Measurements from ENCODE around the gene MRGPRE.

Gene MRGPRE

DNA sequence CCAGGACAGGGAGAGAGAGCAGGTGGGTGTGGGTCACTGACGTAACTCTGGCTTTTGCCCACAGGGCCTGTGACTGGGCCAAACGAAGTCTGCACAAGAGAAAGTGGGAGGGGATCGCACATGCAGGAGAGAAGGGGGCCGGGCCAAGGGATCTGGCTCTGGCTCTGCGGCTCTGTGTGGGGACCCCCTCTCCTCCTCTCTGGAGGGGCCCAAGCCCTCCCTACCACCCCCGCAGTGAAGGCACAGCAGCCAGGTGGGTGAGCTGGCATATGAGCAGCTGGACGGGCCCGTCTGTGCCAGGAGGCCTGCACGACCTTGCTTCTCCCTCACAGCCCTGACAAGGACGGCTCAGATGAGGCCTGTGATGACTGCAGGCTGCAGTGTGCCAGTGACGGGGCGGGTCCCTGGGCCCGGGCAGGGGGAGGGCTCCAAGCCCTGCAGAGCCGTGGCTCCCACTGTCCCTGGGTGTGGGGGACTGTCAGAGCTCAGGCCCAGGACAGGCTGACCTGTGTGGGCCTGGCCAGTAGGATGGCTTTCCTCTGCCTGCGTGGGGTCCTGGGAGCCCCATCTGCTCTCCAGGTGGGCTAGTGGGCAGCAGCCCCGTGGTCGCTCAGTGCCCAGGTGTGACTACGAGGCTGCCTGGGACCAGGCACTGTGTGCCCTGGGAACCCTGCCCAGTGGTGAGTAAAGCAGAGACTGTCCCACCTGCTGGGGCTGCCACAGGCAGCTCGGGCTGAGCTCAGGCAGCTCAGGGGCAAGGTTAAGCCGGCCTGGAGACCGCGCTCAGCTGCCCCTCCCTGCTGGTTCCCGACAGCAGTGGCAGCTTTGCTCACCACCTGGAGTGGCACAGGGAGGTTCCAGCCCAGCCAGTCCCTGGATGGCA lies 35.8 kb downstream of the MRGPRE start:
- no peak for DNase-seq (ENCODE audit: low read depth)

DNA sequence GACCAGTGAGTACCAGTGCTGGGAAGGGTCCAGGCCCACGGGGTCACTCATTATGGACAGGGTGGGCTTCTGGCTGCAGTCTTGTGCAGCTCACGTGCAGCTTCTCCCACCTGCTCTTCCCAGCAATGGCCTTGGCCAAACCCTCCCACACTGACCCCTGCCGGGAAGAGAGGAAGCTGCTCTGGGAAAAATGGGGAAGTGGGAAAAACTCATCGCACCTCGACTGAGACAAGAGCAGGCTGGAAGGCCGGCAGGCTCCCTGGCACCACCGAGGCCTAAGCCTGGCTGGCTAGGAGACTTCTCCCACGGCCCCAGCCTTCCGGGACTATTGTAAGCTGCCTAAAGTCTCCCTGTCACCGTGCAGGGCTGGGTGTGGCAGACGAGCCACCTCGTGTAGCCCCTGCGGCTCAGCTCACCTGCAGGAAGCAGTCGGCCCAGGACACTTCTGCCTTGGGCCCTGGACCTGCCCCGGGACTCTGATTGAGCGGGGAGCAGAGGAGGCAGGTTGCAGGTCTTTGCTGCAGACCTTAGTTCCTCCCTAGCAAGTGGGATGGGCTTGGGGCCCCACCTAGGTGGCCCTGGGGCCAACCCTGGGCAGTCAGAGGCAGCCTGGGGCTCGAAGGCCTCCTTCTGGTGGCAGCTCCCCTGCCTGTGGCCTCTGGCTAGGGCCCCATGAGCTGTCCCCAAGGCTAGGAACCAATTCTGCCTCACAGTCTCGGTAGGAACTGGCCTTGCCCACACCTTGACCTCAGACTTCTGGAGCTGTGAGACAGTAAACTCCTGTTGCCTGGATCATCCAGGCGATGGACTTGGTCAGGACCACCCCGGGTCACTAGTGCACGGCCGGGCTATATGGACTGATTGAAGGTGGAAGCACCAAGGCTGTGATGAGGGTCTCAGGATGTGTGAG lies 36.7 kb downstream of the MRGPRE start:
- DNase-seq (ENCODE audit: low read depth) = no peak

DNA sequence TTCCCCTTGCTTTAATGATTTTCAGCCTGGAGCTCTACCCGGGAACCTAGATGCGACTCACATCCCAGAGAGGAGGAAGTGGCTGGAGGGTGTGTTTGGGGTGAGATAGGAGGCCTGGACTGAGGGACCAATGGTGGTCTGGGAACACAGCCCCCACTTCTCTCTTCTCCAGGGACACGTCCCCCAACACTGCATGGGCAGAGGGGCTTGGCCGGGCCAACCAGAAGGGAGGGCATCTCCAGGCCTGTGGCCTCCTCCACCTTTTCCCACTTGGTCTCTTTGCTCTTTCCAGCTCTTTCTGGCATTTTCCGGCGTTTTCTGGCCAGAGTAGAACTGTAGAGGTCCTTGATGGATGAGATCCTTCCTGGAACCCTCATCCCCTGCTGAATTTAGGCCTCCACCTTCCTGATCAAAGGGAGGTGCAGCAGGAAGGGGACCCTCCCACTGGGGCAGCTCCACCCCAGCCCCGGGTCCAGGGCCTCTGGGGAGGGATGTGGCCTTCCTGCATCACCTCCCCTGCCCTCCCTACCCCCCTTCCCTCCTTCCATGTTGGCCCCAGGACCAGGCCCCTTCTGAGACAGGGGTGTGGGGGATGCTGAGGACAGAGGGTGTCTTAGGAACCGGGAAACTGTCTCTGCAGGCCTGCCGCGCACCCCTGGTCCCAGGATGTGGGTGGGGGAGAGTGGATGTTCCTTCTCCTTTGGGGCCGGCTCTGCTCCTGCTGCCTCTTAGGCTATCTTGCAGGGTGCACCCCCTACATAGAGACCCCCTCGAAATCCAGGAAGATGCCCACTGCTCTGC lies 38.0 kb downstream of the MRGPRE start:
- no peak for DNase-seq (ENCODE audit: low read depth)

DNA sequence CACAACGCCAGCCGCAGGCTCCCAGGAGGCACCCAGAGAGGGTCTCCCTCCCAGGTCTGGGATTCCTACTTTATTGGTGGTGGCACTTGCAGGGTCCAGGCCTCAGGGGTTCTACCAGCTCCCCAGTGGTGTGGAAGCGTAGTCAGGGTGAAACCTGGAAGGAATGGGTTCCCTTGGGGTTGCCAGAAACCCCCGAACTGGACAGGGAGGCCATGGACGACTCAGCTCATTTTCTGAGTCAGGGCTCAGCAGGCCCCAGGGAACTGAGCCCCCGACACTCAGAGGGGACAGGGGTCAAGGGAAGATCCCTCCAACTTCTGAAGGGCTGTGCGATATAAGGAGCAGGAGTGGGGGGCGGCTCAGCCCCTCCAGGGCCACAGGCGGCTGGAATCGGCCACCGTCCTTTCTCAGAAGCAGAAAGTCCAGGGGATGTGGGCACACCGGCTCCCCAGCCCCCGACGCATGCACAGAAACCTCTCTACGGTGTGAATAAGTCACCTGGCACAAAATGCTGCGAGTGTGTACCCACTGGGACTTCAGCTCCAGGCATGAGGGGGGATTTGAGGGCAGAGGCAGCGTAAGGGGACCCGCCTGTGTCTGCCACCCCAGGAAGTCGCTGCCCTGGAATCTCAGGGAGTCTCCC lies 38.7 kb downstream of the MRGPRE start:
- no peak for DNase-seq (ENCODE audit: low read depth)

DNA sequence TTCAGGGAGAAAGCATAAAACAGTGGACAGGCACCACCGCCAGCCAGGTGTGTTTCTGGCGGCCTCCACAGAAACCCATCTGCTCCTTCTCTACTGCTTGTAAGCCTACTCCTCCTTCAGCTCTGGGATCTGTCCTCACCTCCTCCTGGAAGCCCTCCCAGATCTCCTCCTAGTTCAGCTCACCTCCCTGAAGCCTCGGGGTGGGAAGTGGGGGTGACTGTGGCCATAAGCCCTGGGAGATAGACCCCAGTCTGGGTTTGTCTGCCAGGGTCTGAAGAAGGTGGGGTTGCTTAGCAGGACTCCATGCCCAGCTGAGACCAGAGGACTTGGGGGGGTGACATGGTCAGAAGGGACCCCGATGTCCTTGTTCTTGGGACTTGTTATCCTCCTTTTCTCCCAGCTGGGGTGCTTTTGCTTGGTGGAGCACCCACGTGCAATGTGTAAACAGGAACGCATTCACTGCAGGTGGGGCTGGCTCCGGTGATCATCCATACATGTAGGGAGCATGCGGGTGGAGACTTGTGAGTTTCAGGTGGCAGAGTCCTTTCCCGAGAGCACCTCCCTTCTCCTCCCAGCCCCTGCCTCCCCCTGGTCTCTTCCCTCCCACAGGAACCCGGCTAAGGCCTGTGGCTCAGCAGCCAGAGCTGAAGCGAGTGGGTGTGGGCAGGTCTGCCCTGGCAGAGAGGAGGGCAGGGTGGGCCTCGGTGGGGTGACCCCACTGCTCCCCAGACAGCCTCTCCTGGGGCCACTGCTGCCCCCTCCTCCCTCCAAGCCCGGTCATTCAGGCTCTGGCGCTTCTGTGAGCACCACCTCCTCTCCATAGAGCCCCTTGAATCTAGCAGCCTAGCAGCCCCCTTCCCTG lies 39.5 kb downstream of the MRGPRE start:
- DNase-seq (ENCODE audit: low read depth) = no peak

DNA sequence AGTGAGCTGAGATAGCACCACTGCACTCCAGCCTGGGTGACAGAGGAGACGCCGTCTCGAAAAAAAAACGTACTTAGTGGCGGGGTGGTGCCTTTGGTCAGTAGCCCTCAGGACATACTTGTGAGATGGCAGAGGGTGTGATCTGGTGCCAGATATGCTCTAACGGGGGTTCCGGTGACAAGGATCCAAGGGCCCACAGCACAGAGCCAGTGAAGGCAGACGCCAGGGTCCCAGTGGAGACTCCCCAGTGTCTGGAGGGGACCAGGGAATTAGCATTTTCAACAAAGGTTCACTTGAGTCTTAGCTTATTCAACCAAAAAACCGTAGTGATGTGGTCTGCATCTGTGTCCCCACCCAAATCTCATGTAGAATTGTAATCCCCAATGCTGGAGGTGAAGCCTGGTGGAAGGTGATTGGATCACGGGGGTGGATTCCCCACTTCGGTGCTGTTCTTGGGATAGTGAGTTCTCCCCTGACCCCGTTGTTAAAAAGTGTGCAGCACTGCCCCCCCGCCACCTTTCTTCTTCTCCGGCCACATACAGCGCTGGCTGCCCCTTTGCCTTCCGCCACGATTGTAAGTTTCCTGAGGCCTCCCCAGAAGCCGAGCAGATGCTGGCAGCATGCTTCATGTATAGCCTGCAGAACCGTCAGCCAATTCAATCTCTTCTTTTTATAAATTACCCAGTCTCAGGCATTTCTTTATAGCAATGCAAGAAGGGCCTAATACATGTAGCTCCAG lies 40.5 kb downstream of the MRGPRE start:
- no peak for DNase-seq (ENCODE audit: low read depth)

DNA sequence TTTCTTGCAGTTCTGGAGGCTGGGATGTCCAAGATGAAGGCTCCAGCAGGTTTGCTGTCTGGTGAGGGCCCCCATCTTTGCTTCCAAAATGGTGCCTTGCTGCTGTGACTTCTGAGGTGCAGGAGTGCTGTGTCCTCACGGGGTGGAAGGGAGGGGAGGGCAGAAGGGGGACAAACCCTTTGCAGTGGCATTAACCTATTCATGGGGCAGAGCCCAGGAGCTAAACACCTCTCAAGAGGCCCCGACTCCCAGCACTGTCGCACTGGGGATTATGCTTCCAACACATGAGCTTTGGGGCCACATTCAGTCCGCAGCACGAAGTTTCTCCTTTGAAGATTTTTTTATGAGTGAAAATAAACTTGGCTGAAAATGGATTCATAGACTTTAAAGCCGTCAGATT lies 41.6 kb downstream of the MRGPRE start:
- DNase-seq (ENCODE audit: low read depth) = no peak

DNA sequence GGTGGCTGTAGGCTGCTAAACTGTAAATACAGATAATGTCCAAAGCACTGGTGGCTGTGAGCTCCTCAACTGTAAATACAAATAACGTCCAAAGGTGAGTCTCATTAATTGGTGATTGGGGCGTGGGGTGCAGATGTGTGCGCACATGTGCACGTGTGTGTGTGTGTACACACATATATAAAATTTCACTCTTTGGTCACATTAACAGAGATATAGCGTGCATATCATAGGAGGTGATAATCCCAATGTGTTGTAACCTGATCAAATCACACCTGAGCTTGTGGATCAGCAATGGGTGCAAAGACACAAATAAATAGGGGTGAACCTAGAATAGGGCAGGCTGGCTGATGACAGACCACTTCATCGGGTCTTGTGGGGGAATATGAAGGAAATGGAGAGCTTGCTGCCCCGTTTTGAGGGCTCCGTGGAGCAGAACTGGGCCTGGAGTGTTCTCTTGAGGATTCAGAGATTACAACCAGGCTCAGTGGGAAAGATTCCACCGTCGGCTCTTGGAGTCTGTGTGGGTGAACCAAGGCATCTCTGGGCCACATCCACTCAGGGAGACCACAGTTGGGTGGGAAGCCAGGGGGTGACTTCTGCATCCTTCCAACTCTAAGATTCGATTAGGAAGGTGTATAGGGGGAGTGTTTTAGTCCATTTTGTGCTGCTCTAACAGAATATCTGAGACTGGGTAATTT lies 42.2 kb downstream of the MRGPRE start:
- DNase-seq (ENCODE audit: low read depth) = no peak

DNA sequence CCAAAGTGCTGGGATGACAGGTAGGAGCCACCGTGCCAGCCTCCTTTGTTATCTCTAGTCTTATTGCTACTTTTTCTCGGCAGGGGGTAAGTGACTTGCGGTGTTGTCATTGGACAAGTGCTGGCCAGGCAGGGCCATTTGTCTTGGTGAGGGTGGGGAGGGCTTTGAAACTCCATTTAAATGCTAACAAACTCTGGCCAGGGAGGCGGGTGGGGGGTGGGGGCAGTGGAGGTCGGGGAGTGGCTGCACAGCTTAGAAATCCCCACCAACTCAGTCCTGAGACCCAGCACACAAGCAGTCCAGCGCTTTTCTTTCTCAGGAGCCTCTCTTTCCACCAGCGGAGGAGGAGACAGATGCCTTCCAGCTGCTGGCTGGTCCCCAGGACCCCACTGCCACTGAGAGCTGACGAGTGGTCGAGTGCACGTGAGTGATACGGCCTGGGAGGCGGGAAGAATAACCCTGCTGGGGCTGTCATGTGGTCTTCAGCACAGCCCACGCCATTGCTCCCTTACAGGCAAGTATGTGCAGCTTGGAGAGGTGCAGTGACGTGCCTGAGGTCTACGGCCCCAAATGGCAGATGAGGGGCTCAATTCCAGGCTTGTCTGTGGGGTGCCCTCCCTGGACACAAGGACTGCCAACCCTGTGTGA lies 42.9 kb downstream of the MRGPRE start:
- DNase-seq (ENCODE audit: low read depth) = no peak

DNA sequence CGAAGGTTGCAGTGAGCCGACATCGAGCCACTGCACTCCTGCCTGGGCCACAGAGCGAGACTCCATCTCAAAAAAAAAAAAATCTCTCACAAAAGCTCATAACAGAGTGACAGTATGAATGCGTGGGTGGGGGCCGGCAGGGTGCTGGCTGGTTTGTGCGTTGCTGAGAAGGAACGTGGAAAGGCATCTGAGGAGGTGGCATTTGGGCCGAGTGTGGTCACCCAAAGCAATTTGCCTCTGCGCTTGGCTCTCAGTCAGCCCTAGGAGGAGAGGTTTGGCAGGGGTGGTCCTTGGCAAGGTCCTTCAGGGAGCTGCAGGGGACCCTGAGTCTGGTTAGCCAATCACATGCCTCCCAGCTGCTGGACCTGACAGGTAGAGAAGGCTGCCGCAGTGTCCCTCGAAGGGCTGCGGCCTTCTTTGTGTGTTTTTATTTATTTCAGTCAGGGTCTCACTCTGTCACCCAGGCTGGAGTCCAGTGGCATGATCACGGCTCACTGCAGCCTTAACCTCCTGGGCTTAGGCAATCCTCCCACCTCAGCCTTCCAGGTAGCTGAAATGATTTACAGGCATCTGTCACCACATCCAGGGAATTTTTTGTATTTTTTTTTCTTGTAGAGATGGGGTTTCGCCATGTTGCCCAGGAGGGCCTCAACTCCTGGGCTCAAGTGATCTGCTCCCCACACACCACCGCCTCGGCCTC lies 43.6 kb downstream of the MRGPRE start:
- DNase-seq (ENCODE audit: low read depth) = no peak

DNA sequence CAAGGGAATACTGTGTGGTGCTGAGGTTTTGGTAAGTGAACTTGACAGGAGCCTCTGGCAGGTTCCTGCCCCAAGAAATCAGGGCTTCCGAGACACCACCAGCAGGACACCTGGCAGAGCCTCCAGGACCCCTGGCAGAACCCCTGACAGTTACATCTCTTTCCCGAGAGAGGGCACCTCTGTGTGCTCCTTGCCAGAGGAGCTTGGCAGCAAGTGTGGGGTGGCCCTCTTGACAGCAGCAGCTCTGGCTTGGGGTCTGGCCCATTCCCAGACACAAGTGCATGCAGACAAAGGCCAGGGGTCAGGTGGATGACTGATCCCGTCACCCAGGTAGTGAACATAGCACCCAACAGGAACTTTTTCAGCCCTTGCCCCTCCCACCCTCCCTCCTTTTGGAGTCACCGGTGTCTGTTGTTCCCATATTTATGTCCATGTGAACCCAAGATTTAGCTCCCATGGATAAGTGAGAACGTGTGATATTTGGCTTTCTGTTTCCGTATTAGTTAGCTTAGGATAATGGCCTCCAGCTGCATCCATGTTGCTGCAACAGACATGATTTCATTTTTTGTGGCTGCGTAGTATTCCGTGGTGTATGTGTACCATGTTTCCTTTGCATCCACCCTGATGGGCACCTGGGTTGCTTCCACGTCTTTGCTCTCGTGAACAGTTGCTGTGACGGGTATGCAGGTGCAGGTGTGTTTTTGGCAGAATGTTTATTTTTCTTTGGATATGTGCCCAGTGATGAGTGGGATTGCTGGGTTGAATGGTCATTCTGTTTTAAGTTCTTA lies 45.9 kb downstream of the MRGPRE start:
- no peak for DNase-seq (ENCODE audit: low read depth)

DNA sequence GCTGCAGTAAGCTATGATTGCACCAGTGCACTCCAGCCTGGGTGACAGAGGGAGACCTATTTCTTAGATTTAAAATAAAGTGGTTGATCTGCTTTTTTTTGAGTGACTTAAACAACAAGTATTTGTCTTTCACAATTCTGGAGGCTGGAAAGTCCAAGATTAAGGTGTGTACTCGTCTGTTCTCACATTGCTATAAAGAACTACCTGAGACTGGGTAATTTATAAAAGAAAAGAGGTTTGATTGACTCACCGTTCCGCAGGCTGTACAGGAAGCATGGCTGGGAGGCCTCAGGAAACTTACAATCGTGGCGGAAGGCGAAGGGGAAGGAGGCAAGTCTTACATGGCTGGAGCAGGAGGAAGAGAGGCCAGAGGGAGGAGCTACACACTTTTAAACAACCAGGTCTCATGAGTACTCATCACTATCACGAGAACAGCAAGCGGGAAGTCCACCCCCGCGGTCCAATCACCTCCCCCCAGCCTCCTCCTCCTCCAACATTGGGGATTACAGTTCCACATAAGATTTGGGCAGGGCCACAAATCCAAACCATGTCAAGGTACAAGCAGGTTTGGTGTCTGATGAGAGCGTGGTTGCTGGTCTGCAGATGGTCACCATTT lies 47.4 kb downstream of the MRGPRE start:
- no peak for DNase-seq (ENCODE audit: low read depth)

DNA sequence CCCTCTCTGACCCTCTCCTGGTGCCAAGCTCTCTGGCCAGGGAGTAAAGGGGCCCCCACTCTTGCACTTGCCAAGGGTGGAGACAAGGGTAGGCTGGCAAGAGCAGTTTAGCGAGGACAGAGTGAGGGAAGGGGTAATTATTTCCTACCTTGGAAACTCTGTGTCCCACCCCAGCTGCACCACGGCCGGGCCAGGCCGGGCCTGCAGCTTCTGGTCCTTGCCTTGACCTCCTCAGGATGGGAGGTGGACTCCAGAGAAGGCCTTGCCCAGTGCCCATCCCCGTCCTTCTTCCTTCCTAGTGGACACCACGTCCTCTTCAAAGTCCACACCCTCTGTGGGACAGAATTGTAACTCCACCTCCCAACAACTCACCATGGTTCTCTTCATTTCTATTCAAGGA lies 48.7 kb downstream of the MRGPRE start:
- no peak for DNase-seq (ENCODE audit: low read depth)

DNA sequence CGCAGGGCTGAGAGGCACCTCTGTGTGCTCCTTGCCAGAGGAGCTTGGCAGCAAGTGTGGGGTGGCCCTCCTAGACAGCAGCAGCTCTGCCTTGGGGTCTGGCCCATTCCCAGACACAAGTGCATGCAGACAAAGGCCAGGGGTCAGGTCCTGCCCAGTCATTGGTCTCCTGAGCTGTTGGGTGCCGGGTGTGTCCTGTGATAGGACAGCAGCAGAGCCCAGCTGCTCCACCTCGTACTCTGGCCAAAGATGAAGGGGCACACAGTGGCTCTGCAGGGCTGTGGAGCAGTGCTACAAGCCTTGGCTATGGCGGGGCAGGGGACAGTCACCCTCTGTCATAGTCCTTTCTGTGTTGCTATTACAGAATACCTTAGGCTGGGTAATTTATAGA lies 49.8 kb downstream of the MRGPRE start:
- DNase-seq (ENCODE audit: low read depth) = no peak

DNA sequence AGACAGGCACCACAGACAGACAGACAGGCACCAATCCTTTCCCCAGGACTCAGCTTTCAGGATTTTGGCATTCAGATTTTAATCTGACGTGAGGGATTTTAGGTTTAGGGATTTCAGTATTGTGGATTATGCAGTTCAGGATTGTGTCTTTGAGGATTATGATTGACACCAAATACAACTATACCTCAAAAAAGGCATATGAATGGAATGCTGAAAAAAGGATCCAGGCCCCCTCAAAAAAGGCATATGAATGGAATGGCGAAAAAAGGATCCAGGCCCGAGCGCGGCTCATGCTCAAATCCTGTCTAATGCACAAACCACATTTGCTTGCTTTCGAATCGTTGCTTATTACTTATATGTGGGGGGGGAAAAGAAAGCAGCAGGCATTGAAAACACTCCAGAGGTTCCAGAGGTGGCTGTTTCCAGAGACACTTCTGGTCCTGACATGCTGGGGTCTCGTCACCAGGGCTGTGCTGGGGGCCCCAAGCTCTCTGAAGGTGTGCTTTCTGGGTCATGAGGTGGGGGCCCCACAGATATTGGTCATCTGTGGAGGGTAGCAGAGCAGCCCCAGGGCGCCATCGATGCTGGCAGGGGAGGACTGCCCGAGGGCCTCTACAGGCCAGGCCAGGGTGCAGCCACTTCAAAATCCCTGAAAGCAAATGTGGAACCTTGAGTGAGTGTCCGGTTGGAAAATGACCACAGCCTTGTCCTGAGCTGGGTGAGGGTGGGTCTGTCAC lies 50.3 kb downstream of the MRGPRE start:
- no peak for DNase-seq (ENCODE audit: low read depth)

DNA sequence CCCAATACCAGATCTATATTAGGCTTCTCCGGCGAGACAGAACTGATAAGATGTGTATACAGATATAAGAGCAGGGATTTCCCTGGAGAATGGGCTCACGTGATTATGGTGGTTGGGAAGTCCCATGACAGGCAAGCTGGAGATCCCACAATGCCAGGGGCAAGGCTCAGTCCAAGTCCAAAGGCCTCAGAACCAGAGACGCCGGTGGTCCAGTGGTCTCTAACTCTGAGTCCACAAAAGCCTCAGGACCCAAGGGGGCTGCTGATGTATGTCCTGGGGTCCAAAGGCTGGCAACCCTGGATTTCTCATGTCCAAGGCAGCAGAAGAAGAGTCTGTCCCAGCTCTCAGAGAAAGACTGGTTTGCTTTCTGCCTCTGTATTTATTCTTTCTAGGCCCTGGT lies 51.3 kb downstream of the MRGPRE start:
- DNase-seq (ENCODE audit: low read depth) = no peak

Data from GM04504 (cell line).